GM12801 (cell line): ENCODE measurements around the gene ACOX2.

Experiments
- CTCF ChIP-seq: IDR thresholded peaks from one replicate; pipeline ENCODE4 v1.5.1; 2011; ENCODE audit warnings: control low read depth; ENCODE audit not compliant: insufficient read length; ENCODE audit errors: extremely low read depth

Gene ACOX2

GRCh38 chr3:58462829-58463180 is 74.2 kb downstream of the ACOX2 start:
- TF ChIP-seq CTCF = no peak

- TF ChIP-seq CTCF = no peak
Observed at GRCh38 chr3:58459160-58459559, 77.8 kb downstream of the ACOX2 start.
